ENCODE data around the gene BRIP1.

GRCh38 chr17:61827649-61828395, 35.5 kb downstream of the BRIP1 start:
- TF ChIP-seq CTCF (conservative IDR thresholded peaks at IDR 0.05; ENCODE audit: low read depth, low read length) (no peak), EZH2 (IDR thresholded peaks at IDR 0.05; ENCODE audit: borderline replicate concordance, low read depth, low read length, poor library complexity, severe bottlenecking) (no peak)

Measured in A673 (cell line).